Measurements from ENCODE around the gene POU3F1.

The POU3F1 gene

GRCh38 chr1:38046333-38046883, at the start of gene POU3F1:
Gene POU3F1 (minus strand): TSS chr1:38046793. CDS start chr1:38046743, 50 bp downstream.
- peak within 1 kb of the TSS; percentile 47 to 57 for H3K4me3 ChIP-seq (replicated peaks in 1 of 2; ENCODE audit: low read depth in 2 of 2, low read length in 2 of 2)
- DNase-seq (ENCODE audit: low read depth in 2 of 2): no peak
- TF ChIP-seq CTCF (IDR thresholded peaks at IDR 0.05; ENCODE audit: low read depth, low read length): no peak

DNA sequence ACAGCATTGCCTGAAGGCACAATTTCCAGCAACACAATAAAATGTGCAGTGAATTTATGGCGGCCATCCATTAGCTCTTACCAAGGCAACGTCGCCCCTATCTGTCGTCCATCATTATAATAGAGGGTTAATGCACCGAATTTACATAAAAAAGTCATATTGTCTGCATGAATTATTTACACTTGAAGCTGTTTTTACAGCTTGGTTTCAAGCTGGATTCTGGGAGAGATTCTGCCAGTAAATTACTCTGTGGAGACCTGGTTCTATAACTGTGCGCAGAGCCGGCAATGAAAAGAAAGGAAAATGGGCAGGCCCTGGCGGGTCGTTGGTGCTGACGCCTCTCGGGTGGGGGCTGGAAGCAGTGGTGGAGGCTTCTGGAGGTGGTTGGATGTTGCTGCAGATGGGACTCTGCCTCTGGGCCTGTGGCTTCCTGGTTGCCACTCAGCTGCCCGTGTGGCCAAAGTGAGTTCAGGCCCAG, 48.9 kb upstream of the POU3F1 start:
- no peak for TF ChIP-seq CTCF (IDR thresholded peaks at IDR 0.05; ENCODE audit: low read depth, low read length)
- no peak for DNase-seq (ENCODE audit: low read depth in 2 of 2)
- no peak overlapping the region for H3K4me3 ChIP-seq (replicated peaks in 1 of 2; ENCODE audit: low read depth in 2 of 2, low read length in 2 of 2)

DNA sequence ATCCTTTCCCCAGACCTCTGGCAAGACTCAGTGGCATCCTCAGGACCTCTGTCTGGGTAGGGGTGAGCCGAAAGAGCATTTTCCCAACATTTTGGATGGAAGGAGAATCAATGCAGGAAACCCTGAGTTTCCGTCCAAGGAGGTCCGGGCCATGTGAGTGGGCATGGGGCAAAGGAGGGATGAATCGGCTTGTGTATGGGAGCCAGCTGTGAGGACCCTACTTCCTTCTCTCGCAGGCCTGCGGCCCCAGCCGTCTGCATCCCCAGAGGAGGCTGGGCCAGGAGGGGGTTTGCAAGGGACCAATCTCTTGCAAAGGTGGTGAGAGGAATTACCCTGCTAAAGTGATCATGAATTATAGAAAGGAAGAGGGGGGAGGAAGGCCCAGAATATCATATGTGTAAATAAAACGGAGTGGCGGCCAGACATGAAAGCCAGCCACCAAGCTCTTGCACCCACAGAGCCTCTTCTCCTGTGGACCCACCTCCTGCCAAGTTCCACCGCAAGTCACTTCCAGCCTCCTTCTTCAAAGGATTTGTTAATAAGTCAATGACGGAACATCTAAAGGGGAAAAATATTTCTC, 48.2 kb upstream of the POU3F1 start:
- H3K4me3 ChIP-seq (replicated peaks in 1 of 2; ENCODE audit: low read depth in 2 of 2, low read length in 2 of 2): no peak overlapping the region
- TF ChIP-seq CTCF (IDR thresholded peaks at IDR 0.05; ENCODE audit: low read depth, low read length): no peak
- no peak for DNase-seq (ENCODE audit: low read depth in 2 of 2)

DNA sequence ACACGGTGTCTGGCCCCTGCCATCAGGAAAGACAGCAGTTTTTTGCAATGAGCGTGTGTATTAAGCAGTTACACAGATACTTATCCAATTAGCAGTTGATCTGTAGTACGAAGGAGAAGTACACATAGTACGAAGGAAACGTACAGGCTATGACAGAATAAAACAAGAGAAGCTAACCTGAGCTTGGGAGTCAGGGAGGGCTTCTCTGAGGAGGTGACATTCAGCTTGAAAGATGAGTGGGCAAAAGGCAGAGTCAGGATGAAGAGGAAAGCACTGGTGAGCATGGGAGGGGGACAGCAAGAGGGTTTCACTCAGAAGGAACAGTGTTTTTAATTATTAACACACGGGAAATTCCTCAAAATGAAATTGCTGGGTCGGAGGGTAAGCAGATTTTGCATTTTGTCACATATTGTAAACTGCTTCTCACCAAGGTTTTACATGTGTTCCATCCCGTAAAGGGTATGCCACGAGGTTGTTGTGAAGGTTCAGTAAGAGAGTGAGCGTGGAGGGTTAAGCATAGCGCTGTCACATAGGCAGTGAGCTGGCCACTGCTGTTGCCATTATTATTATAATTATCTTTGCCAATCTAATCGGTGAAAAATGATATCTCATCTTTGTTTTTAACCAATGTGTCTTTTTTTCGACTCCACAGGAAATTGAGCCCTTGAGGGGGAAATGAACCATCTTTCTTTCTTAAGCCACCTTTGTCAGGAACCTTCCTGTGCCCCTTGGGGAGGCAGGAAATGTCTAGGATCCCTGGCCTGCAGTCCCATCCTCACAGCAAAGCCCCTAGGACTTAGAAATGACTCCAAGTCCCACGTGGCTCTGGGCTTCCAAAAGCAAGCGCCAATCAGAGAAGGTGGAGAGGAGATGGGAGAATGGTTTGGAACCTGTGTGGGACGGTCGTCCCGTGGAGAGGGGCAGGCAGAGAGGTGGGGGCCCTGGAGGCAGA, 47.3 kb upstream of the POU3F1 start:
- TF ChIP-seq CTCF (IDR thresholded peaks at IDR 0.05; ENCODE audit: low read depth, low read length): no peak

GRCh38 chr1:38092256-38092655, 45.7 kb upstream of the POU3F1 start:
- TF ChIP-seq CTCF (IDR thresholded peaks at IDR 0.05; ENCODE audit: low read depth, low read length): no peak

More for the DNA sequence above, 47.3 kb upstream of the POU3F1 start:
- H3K4me3 ChIP-seq (replicated peaks in 1 of 2; ENCODE audit: low read depth in 2 of 2, low read length in 2 of 2): no peak overlapping the region
- no peak for DNase-seq (ENCODE audit: low read depth in 2 of 2)

GRCh38 chr1:38090796-38091195, 44.2 kb upstream of the POU3F1 start:
- TF ChIP-seq CTCF (IDR thresholded peaks at IDR 0.05; ENCODE audit: low read depth, low read length): no peak
- DNase-seq (ENCODE audit: low read depth in 2 of 2): no peak
- no peak overlapping the region for H3K4me3 ChIP-seq (replicated peaks in 1 of 2; ENCODE audit: low read depth in 2 of 2, low read length in 2 of 2)

More at GRCh38 chr1:38092256-38092655, 45.7 kb upstream of the POU3F1 start:
- no peak for DNase-seq (ENCODE audit: low read depth in 2 of 2)
- H3K4me3 ChIP-seq (replicated peaks in 1 of 2; ENCODE audit: low read depth in 2 of 2, low read length in 2 of 2): no peak overlapping the region
